HL-60 (cell line): ENCODE measurements around the gene CRTC3.

Experiments
- CTCF ChIP-seq: IDR thresholded peaks from one replicate; pipeline ENCODE4 v1.5.1; 2011; ENCODE audit warnings: low read length, control low read depth, inconsistent platforms; ENCODE audit not compliant: insufficient read depth
- GABPA ChIP-seq: IDR thresholded peaks from 2 replicates; pipeline ENCODE4 v1.6.1; 2012; ENCODE audit warnings: low read depth
- REST ChIP-seq: IDR thresholded peaks from 2 replicates; pipeline ENCODE4 v1.6.1; 2012; ENCODE audit warnings: low read depth; ENCODE audit not compliant: insufficient replicate concordance

GRCh38 chr15:90683876-90684275 is 154.2 kb downstream of the CRTC3 start:
- TF ChIP-seq REST: no peak
- no peak for TF ChIP-seq CTCF
- TF ChIP-seq GABPA: no peak
